ENCODE results near the gene THRB.
"Not testable (repeated sequence)": the region's sequence is repeated elsewhere in the genome, so short reads cannot be mapped to it uniquely, and the experiment has no call there.

THRB gene

GRCh38 chr3:24110051-24110450 is 384.6 kb downstream of the THRB start:
- DNase-seq (ENCODE audit: low read depth, low spot score), result no peak

DNA sequence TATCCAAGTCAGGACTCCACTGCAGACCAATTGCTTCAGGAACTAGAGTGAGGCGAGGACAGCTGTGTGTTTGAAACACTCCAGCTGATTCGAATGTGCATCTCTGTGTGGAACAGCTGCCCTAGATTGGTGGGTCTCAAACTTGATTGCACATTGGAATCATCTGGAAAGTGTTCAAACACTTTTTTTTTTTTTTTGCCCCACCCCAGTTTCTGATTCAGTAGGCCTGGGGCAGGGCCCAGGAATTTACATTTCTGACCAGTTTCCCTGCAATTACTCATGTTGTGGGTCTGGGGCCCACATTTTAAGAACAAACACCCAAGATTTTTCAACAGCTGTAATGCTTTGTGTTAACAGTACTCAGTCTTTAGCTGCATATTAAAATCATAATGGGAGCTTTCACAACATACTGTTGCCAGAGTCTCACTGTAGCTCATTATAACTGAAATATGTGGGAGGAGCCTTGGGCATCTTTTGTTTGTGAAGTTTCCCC is 392.9 kb downstream of the THRB start:
- DNase-seq (ENCODE audit: low read depth, low spot score), result no peak

GRCh38 chr3:24100696-24101402 is 393.8 kb downstream of the THRB start:
- no peak for DNase-seq (ENCODE audit: low read depth, low spot score)

- no peak for DNase-seq (ENCODE audit: low read depth, low spot score)
These were observed 397.9 kb downstream of the THRB start for GRCh38 chr3:24096695-24097290.

- DNase-seq (ENCODE audit: low read depth, low spot score), result no peak
These were observed 398.4 kb downstream of the THRB start for GRCh38 chr3:24096271-24096670.

- not testable (repeated sequence) for DNase-seq (ENCODE audit: low read depth, low spot score)
These were observed 399.8 kb downstream of the THRB start for GRCh38 chr3:24094818-24095217.

GRCh38 chr3:24088782-24089181 is 405.9 kb downstream of the THRB start:
- no peak for DNase-seq (ENCODE audit: low read depth, low spot score)

DNA sequence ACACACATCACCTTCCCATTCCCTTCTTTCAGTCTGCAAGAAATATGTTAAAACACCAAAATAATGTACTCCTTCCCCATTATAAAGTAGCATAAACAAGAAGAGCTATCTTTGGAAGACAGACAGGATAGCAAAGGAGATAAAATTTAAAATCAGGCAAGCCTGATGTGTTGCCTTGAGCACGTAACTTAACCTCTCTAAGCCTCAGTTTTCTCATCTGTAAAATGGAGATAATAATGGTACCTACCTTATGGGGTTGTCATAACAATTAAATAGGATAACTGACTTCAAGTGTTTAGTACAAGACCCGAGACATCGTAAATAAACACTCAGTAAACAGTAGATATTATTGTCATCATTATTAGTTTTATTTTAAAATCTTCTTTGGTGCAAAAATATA is 407.2 kb downstream of the THRB start:
- no peak for DNase-seq (ENCODE audit: low read depth, low spot score)

DNA sequence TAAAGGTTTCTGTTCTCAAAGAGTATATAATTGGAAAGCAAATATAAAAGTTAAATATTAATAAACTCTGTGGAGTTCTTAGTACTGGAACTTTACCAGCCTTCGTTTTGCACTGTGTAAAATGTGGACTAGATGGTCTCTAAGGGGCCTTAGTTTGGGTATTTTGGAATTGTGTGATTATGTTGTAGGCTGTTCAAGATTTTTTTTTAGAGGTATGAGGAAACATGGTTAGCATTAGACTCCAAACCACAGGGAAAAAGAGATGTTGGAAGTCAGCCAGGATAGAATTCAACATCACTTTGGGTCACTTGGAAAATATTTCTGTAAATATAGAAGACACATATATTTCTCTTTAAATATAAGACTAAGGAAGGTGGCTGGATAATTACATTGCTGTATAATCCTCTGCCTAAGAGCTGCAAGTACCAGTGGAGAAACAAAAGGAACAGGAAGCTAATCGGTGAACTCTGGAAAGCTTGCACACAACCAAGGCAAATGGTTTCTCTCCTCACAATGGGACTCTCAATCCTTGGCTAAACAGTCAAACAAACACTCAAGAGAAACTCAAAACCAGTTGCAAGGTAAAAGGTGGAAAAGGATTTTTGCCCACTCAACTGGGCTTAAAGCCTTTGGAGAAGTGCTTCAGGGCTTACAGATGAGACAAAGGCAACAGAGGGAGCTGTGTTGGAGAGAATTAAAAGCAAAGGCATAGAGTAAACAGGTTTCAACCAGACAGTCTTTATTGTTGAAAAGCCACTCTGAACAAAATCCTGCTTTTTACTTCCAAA is 407.8 kb downstream of the THRB start:
- DNase-seq (ENCODE audit: low read depth, low spot score), result peak; percentile 17

GRCh38 chr3:24086206-24086605 is 408.4 kb downstream of the THRB start:
- DNase-seq (ENCODE audit: low read depth, low spot score), result no peak

DNA sequence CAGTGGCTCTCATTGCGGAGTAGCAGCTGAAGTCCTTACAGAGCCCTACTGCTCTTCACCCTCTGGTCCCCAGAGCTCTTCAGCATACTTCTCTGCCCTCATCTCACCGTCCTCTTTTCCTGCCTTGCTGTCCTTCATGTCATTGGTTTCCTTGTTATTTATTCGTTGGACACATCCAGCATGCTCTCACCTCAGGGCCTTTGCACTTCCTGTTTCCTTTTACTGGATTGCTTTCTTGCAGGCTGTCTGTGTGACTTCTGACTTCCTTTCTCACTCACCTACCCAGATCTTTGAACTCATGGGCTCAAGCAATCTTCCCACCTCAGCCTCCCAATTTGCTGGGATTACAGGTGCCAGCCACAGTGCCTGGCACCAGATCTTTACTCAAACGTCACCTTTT is 422.5 kb downstream of the THRB start:
- DNase-seq (ENCODE audit: low read depth, low spot score), result no peak

DNA sequence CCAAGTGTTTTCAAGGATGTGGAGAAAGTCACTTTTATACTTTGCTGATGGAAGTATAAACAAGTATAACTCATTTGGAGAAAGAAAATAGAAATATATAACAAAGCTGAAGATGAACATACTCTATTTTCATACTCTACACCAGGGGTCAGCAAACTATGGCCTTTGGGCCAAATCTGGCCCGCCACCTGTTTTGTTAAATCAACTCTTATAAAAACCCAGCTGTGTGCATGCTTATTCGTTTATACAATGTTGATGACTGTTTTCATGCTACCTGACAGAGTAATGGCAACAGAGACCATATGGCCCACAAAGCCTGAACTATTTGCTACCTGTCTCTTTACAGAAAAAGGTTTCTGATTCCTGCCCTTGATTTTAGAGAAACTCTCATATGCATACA is 425.6 kb downstream of the THRB start:
- no peak for DNase-seq (ENCODE audit: low read depth, low spot score)

GRCh38 chr3:24067483-24067882 is 427.2 kb downstream of the THRB start:
- DNase-seq (ENCODE audit: low read depth, low spot score), result no peak

All from ELF-1 (cell line).